Measurements from ENCODE around the gene ELOVL4. TPM values are rescaled to one million over a fixed set of nuclear protein-coding genes. Genes with fewer than 3 reads are reported as not detected.

ELOVL4 gene
- total RNA-seq, 2 donors from 2014 or later = 3.9 to 5.1 TPM

DNA sequence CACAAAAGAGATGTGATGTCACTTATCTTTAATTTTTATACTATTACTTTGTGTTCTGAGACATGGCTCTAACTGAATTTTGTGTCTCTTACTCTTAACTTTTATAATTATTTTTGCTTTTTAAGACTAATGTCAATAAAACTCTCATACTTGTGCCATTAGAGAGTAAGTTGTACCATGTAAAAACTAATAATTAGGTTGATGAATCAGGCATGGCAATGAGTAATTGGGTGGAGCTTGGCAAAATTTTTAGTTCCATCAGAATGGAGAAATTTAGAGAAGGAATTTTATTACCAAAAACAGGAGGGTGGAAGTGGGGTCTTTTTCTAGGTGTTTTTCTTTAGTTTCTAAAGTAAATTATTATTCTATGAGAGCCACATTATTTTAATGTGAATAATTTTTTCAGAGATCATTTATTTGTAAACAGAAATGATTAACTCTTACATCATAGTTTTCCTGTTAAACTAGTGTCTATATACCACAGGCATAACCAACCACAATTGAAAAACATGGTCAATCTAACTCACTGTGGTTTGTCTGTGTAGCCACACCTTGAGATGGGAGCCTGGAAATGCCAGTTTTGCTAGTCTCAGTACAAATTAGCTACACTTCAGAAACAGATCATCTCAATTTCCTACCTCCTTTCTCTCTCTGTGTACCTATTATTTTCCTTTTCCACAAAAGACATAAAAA, 51.8 kb downstream of the ELOVL4 start:
- H3K4me3 Mint-ChIP-seq = no peak overlapping the region
- no peaks in the 10 kb centered on the region for H3K27me3 Mint-ChIP-seq

DNA sequence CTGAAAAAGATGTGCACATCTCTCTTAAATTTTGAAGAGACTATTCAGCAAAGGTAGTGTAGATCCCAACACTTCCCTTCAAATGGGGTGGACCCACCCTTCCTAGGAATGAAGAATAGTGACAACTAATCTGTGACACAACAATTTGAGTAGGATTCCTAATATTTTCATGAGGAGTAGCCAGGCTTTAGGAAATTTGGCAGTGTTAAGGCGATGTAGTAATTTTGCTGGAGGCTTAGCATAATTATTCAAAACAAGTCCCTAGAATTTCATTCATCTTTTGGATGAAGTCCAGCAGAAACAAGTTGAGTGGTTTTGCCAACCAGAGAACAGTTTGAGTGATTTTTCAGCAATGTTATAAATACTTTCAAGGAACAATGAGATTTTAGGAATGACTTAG, 52.4 kb downstream of the ELOVL4 start:
- Mint-ChIP-seq H3K4me3 (no peak overlapping the region), H3K36me3 (ENCODE audit: low read depth) (no peaks in the 10 kb centered on the region), H3K4me1 (no peaks in the 10 kb centered on the region), H3K27me3 (no peaks in the 10 kb centered on the region), H3K27ac (no peak overlapping the region)
- no peak for DNase-seq
- no peak for ATAC-seq
- H3K9me3 ChIP-seq (ENCODE audit: control insufficient read depth, low read length, poor library complexity, severe bottlenecking) = no peaks in the 10 kb centered on the region

More for the DNA sequence above, 51.8 kb downstream of the ELOVL4 start:
- Mint-ChIP-seq H3K4me1 (no peaks in the 10 kb centered on the region), H3K36me3 (ENCODE audit: low read depth) (no peaks in the 10 kb centered on the region), H3K27ac (no peak overlapping the region)
- no peak for DNase-seq
- no peaks in the 10 kb centered on the region for H3K9me3 ChIP-seq (ENCODE audit: control insufficient read depth, low read length, poor library complexity, severe bottlenecking)
- ATAC-seq = no peak

DNA sequence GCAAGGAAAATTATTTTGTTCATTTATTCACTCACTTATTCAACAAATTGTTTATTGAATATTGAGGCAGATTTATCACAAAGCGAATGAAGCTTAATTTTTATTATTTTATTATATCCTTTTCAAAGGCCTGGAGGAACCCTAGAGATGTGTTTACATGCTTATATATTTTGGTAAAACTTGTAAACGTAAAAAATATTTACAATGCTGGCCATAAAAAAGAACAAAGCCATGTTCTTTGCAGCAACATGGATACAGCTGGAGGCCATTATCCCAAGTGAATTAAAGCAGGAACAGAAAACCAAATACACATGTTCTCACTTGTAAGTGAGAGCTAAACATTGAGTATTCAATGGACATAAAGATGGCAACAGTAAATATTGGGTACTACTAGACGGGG, 58.8 kb downstream of the ELOVL4 start:
- ATAC-seq (no peak), DNase-seq (no peak)
- Mint-ChIP-seq H3K4me1 (no peaks in the 10 kb centered on the region), H3K36me3 (ENCODE audit: low read depth) (peaks cover 2% of the 10 kb centered on the region), H3K27ac (no peak overlapping the region), H3K4me3 (no peak overlapping the region), H3K27me3 (peaks cover 24% of the 10 kb centered on the region)
- H3K9me3 ChIP-seq (ENCODE audit: control insufficient read depth, low read length, poor library complexity, severe bottlenecking) = no peaks in the 10 kb centered on the region

DNA sequence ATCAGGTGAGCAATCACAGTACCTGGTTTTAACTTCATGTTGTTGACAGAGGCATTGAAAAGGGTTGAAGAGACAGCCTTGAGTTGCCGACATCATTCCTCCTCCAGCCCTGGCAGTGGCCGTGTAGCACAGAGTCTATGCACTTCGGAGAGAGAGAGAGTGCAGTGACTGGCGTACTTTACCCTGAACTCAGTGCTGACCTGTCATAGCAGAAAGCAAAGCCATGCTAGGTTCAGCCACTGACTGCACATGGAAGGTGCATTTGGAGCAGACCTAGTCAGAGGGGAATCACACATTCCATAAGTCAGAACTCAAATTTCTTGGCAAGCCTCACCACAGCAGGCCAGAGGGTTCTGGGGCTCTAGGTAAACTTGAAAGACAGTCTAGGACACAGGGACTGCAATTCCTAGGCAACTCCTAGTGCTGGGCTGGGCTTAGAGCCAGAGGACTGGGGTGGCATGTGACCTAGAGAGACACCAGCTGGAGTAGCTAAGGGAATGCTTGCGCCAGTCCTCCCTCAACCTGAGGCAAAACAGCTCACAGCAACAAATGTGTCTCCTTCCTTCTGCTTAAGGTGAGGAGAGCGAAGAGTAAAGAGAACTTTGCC, 69.1 kb downstream of the ELOVL4 start:
- ATAC-seq = no peak
- H3K4me3 Mint-ChIP-seq = no peak overlapping the region
- no peak overlapping the region for H3K27ac Mint-ChIP-seq
- no peak for DNase-seq
- H3K27me3 Mint-ChIP-seq = peaks cover 35% of the 10 kb centered on the region
- peaks cover 3% of the 10 kb centered on the region for H3K4me1 Mint-ChIP-seq
- H3K36me3 Mint-ChIP-seq (ENCODE audit: low read depth) = peaks cover 2% of the 10 kb centered on the region
- no peaks in the 10 kb centered on the region for H3K9me3 ChIP-seq (ENCODE audit: control insufficient read depth, low read length, poor library complexity, severe bottlenecking)

DNA sequence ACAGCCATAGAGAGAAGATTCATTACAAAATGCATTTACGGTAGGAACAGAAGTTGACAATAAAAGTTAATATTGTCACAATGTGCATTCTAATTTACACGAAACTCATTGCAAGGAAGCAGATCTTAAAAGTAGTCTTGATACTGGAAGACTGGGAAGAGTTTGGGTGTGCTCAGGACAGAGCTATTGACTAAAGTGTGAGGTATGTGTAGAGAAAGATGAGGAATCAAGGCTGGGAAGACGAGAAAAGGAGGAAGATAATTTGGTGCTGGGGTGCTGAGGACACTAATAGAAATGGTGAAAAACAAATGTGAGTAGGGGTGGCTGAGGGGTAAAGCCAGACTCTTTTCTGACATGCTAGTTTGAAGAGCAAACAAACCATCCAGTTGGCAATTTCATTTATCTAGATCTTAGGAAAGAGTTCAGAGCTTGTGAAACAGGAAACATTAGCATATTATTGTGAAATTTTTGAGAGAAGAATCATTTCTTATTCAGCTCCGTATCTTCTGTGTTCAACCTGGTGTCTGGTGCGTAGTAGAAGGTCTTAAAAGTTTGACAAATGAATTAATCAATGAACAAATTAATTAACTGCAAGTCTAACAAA, 72.7 kb downstream of the ELOVL4 start:
- DNase-seq = no peak
- H3K27ac Mint-ChIP-seq = no peak overlapping the region
- peaks cover 5% of the 10 kb centered on the region for H3K4me1 Mint-ChIP-seq
- no peak overlapping the region for H3K4me3 Mint-ChIP-seq
- peaks cover 2% of the 10 kb centered on the region for H3K36me3 Mint-ChIP-seq (ENCODE audit: low read depth)
- H3K9me3 ChIP-seq (ENCODE audit: control insufficient read depth, low read length, poor library complexity, severe bottlenecking) = no peaks in the 10 kb centered on the region
- no peak for ATAC-seq
- peaks cover 31% of the 10 kb centered on the region for H3K27me3 Mint-ChIP-seq

DNA sequence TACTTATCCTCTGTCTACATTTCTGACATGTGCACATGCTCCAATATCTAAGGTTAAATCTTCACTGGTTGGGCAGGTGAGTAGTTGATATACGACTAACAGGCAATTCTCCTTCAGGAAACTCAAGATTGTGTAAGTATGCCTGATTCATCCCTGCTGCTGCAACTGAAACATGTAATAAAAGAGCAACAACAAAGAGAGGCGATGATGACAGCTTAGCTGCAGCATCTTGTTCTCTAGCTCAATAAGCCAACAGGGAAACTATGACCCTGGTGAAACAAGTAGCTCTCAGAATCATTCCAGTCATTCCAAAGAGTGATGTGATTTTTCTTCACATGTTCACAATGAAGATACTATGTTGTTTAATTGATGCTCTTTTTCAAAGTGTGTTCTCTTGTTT, 74.4 kb downstream of the ELOVL4 start:
- Mint-ChIP-seq H3K27me3 (peaks cover 31% of the 10 kb centered on the region), H3K36me3 (ENCODE audit: low read depth) (peaks cover 2% of the 10 kb centered on the region), H3K27ac (no peak overlapping the region), H3K4me3 (no peak overlapping the region), H3K4me1 (peaks cover 10% of the 10 kb centered on the region)
- DNase-seq (no peak), ATAC-seq (no peak)
- no peaks in the 10 kb centered on the region for H3K9me3 ChIP-seq (ENCODE audit: control insufficient read depth, low read length, poor library complexity, severe bottlenecking)

DNA sequence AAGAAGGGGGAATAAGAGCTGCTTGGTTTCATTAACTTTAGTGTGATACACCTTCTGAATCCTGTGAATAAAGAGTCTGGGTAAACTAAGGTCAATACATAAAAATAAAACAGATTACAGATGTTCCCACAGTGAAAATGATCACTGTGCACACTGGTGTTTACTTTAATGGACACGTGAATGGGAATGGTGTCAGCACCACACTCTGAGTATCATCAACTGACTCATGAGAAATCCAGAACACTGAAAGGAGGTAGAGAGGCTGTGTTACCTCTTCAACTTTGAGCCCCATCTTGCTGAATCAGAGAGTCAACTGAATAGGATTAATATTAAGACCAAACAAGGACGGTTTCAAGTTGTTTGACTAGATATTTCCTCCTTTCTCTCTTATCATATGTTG, 75.0 kb downstream of the ELOVL4 start:
- H3K36me3 Mint-ChIP-seq (ENCODE audit: low read depth) = peaks cover 2% of the 10 kb centered on the region
- ATAC-seq (no peak), DNase-seq (no peak)
- H3K9me3 ChIP-seq (ENCODE audit: control insufficient read depth, low read length, poor library complexity, severe bottlenecking) = no peaks in the 10 kb centered on the region
- H3K27me3 Mint-ChIP-seq = peaks cover 31% of the 10 kb centered on the region
- H3K27ac Mint-ChIP-seq = no peak overlapping the region
- no peak overlapping the region for H3K4me3 Mint-ChIP-seq
- peaks cover 10% of the 10 kb centered on the region for H3K4me1 Mint-ChIP-seq

DNA sequence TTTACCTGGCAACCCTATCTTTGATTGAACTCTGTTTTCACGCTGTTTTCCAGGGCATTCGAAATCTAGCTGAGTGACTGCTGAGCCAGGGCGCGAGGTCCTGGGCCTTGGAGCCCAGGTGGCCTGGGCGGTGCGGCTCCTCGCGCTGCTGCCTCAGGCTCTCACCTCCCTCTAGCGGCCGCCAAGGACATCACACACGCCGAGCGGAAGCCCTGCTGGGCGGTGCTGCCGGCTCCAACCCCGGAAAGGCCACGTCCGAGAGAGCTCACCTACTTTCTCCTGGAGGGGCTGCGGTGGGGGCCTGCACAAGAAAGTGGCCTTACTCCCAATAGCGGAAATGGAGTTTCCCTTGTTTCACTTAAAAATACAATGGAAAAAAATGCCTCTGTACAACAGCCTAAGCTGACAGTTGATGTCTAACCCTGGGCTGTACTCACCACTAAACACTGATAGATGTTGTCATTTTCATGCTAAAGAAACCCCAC, 77.7 kb downstream of the ELOVL4 start:
- no peaks in the 10 kb centered on the region for H3K9me3 ChIP-seq (ENCODE audit: control insufficient read depth, low read length, poor library complexity, severe bottlenecking)
- ATAC-seq = peak; percentile 99
- peaks cover 12% of the 10 kb centered on the region for H3K4me1 Mint-ChIP-seq
- peak overlapping the region; percentile 89 for H3K27ac Mint-ChIP-seq
- DNase-seq = peak; percentile 61 to 68 (median 67)
- peaks cover 2% of the 10 kb centered on the region for H3K36me3 Mint-ChIP-seq (ENCODE audit: low read depth)
- H3K27me3 Mint-ChIP-seq = peaks cover 6% of the 10 kb centered on the region
- H3K4me3 Mint-ChIP-seq = peak overlapping the region; percentile 67

DNA sequence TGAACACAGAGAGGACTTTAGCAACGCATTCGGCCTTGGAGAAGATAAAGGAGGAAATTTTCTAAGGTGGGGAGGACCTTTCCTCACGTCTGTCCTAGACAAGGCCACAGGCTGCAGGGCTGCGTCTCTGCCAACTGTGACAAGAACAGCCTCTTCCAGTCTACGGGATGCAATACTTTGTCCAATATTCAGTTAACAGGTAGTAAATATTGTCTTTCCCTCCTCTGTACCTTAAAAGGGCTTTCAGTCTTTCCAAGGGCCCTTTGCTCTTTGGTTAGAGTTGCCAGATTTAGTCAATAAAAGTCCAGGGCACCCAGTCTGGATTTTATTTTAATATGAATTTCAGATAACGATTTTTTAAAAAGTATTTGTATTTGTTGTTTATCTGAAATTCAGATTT, 78.2 kb downstream of the ELOVL4 start:
- no peaks in the 10 kb centered on the region for H3K36me3 Mint-ChIP-seq (ENCODE audit: low read depth)
- H3K27ac Mint-ChIP-seq = peak overlapping the region; percentile 89

DNA sequence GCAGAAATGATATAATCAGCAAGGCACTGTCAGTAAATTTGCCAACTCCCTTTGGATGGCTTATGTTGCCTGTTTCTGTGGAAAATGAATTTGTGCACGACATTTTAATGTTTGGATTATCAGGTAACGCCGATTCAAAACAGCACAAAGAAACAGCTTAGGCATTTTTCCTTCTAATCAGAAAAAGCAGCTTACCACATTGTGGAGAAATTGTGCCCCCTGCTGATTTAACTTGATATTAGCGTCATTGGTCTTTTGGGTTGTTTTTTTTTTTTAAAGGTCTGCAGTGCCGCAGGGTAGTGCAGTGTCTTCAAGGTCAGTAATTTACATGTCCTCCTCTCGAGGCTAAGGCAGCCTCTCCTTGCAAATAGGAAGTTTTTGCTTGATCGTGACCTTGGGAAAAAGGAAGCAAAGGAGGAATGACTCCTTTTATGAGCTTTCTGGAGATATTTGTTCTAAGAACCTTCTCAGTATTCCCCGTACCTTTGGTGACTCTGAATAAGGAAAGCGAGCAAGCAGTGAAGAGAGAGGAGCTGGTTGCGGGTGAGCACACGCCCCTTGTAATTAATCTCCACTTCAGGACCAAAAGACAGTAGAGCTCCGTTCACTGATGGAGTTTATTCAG, 79.1 kb downstream of the ELOVL4 start:
- Mint-ChIP-seq H3K36me3 (ENCODE audit: low read depth) (no peaks in the 10 kb centered on the region), H3K27me3 (no peaks in the 10 kb centered on the region), H3K4me1 (peaks cover 12% of the 10 kb centered on the region), H3K27ac (no peak overlapping the region), H3K4me3 (no peak overlapping the region)
- no peaks in the 10 kb centered on the region for H3K9me3 ChIP-seq (ENCODE audit: control insufficient read depth, low read length, poor library complexity, severe bottlenecking)
- peak; percentile 49 for ATAC-seq
- peak in 1 of 3 donors; percentile 24 for DNase-seq

More for the DNA sequence above, 78.2 kb downstream of the ELOVL4 start:
- no peak overlapping the region for H3K4me3 Mint-ChIP-seq
- no peak for ATAC-seq
- H3K4me1 Mint-ChIP-seq = peaks cover 12% of the 10 kb centered on the region
- H3K9me3 ChIP-seq (ENCODE audit: control insufficient read depth, low read length, poor library complexity, severe bottlenecking) = no peaks in the 10 kb centered on the region
- peaks cover 2% of the 10 kb centered on the region for H3K27me3 Mint-ChIP-seq
- no peak for DNase-seq

Other genes with a start within 250 kb of the ELOVL4 start
- 1 to 10 TPM in 1 of 2 donors, under 1 TPM in 1; 0.85 to 1.2 TPM for gene TTK, start 57.1 kb upstream of the ELOVL4 start, total RNA-seq
- 10 to 100 TPM; 10.3 to 13.2 TPM for gene BCKDHB, start 159.1 kb upstream of the ELOVL4 start, total RNA-seq